Neural progenitor cell (in vitro differentiated cells): ENCODE data around the gene GIGYF2.

ENCODE experiments used
- CTCF ChIP-seq: fragments of 200-600 bp; sonication (generic); IDR thresholded peaks from 2 replicates; pipeline ENCODE4 v1.5.1; 2017; ENCODE audit warnings: antibody characterized with exemption, mild to moderate bottlenecking
- EZH2phosphoT487 ChIP-seq: fragments of 200-600 bp; sonication (generic); IDR thresholded peaks from 2 replicates; pipeline ENCODE4 v1.6.1; 2017; ENCODE audit warnings: antibody characterized with exemption

- no peak for TF ChIP-seq CTCF
- TF ChIP-seq EZH2phosphoT487, result no peak
Measured at GRCh38 chr2:232675381-232675780, 21.8 kb upstream of the GIGYF2 start.
